ENCODE data around the gene COL25A1.
"Not testable (repeated sequence)": the region's sequence is repeated elsewhere in the genome, so short reads cannot be mapped to it uniquely, and the experiment has no call there.

The COL25A1 gene

DNA sequence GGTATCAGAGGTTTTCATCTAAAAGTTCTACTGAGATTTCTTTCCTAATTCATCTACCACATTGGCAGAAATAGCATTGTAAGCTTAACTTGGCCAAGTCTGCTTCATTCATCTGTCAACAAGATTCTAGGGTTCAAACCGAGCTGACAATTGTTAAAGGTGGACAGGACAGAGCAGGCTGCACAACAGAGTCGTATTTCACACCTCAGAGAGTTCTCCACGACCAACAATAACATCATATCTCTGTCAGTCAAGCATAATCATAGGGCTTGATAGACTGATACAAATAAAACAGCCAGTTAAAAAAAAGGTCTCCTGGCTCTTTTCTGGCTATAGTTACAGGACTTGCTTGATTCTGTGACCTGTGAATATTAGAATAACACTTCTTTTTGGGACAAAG lies 259.2 kb downstream of the COL25A1 start:
- no peak for DNase-seq

GRCh38 chr4:109041463-109042360 lies 260.7 kb downstream of the COL25A1 start:
- DNase-seq: no peak

DNA sequence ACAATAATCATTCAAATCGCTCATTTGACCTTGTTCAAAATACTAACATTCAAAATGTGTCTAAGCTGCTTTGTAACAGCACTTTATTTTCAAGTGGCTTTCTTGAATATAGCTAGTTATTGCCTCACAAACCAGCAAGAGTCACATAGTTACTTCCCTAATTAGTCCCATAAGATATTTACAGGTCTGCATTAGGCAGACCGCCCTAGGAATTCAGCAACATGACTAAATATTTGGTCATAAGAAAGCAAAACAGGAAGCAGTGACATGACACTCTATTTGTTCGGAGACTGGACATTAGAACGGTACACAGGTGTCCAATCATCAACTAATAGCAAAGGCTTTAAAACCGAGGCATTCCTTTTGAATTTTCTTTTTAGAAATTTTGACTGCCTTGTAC lies 262.0 kb downstream of the COL25A1 start:
- no peak for DNase-seq

- DNase-seq: no peak
Measured at GRCh38 chr4:109037026-109037425, 265.4 kb downstream of the COL25A1 start.

DNA sequence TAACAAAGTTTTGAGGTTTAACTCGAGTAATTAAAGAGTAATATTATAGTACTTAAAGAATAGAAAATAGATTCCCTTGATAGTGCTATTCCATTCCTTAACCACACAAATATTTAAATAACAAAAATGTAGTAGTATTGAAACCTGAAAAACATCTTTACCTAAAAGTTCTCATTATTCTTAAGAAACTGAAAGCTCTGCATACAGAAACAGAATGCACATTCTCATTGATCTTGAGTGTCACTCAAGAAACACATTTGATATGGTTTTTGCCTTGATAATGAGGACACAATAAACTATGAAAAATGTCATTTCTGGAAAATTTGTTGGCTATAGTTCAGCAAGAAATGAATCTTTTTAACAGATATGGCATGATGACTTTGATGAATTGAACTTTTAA lies 268.5 kb downstream of the COL25A1 start:
- DNase-seq: no peak

DNA sequence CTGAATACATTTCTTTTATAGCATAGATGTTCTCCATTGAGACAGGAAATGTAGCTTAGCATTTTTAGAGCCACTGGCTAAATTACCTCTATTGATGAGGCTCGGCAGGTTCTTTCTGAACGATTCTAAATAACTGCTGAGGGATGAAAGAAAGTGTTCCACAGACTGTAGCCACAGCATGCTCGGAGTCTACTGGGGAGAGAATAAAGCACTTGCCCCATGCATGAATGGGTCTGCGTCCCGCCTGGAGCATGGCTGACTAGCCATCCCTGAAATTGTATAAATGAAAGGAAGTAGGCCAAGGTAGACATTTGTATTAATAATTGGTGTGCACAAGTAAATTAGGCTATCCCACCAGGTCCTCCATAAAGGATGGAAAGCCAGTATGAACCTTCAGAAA lies 269.8 kb downstream of the COL25A1 start:
- no peak for DNase-seq

- DNase-seq: no peak
Measured at GRCh38 chr4:109029987-109030386, 272.5 kb downstream of the COL25A1 start.

GRCh38 chr4:109027016-109027500 lies 275.4 kb downstream of the COL25A1 start:
- no peak for DNase-seq

DNA sequence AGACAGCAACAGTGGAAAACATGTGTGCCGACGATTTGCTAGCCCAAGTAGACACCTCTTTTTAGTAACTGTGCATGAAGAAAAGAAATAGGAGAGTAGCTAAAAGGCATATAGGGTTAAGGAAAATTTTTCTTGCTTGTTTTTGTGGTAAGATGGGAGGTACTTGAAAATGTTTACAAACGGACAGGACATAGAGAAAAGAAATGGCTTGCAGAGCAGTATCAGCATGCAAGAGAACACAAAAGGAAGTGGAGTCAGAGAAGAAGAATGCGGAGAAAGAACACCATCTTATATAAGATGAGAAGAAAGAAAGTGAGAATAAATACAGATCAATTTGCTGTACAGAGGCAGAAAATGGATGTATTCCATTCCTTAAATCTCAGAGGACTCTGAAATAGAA lies 275.9 kb downstream of the COL25A1 start:
- no peak for DNase-seq

- DNase-seq: no peak
Measured at GRCh38 chr4:109025471-109026076, 276.9 kb downstream of the COL25A1 start.

GRCh38 chr4:109022961-109023360 lies 279.5 kb downstream of the COL25A1 start:
- DNase-seq: no peak

- not testable (repeated sequence) for DNase-seq
Measured at GRCh38 chr4:109021630-109022029, 280.8 kb downstream of the COL25A1 start.

GRCh38 chr4:109020861-109021260 lies 281.6 kb downstream of the COL25A1 start:
- DNase-seq: no peak

DNA sequence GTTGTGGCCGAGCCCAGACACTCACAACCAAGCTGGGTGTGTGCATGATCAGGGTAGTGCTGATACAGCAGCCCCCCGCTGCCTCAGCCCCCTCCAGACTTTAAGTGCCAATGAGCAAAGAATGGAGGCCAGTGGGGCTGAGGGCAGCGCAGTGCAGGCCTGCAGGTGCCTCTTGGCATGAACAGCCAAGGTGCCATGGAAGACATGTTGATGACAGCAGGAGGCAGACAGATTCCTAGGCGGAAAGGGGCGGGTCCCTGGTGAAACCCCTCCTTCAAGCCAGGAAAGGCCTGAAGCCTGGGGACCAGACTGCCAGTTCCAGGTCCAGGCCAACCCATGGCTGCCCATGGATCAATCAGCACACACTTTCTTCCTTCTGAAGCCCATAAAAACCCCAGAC lies 286.3 kb downstream of the COL25A1 start:
- DNase-seq: no peak

DNA sequence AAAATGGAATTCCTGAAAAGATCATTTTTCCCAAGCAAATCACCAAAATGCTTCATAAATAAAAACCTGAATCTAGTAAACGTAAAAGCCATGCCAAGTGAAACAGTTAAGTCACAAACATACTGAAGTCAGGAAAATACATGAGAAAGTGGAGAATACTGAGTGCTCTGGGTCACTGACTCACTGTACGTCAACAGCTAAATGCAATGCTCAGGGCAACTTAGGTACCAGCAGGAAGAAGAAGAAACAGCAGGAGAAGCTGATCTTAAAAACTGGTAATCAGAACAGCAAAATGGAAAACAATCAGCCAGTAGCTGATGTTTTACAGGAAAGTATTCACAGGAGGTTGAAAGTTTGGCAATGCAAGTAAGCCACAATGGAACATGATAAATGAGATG lies 287.0 kb downstream of the COL25A1 start:
- DNase-seq: no peak

DNA sequence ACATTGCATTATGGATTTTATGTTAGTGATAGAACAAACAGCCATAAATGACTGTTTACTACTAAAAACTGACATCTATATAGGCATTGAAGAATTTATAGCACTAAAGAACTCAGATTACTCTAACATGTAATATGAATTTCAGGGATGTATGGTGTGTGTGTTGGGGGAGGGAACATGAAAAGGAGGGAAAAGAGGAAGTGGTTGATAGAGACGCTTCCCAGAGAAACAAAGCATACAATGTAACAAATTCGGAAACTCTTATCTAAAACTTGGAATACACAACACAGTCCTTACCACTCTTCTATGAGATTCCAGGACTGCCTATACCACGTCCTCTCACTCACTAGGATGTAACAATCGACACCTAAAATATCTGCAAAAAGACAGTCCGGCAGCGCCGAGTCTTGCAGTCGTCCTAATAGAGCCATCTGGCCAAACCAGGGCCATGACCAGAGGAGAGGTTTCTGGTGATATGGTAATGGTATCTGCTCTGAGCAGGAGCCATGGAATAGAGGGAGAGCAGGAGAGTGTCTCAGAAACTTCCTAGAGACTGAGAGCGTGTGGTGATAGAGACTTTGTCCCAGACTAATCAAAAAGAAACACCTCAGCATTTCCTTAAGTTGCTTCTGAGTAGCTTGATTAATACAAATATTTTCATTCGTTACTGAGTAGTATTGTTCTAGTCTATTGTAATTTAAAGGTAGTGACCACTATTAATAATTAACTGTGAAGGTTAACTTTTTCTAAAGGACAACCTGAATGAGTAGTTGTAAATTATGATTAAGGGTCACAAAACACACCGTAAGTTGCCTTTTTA lies 287.7 kb downstream of the COL25A1 start:
- DNase-seq: no peak

DNA sequence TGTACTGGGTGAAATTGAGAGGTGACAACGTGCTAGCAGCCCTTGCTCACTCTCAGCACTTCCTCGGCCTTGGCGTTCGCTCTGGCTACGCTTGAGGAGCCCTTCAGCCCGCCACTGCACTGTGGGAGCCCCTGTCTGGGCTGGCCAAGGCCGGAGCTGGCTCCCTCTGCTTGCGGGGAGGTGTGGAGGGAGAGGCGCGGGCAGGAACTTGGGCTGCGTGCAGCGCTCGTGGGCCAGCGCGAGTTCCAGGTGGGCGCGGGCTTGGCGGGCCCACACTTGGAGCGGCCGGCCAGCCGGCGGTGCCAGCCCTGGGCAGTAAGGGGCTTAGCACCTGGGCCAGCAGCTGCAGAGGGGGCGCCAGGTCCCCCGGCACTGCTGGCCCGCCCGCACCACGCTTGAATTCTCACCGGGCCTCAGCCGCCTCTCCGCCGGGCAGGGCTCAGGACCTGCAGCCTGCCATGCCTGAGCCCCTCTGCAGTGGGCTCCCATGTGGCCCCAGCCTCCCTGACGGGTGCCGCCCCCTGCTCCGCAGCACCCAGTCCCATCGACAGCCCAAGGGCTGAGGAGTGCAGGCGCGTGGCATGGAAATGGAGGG lies 290.1 kb downstream of the COL25A1 start:
- DNase-seq: no peak

GRCh38 chr4:109011241-109012026 lies 291.0 kb downstream of the COL25A1 start:
- no peak for DNase-seq

DNA sequence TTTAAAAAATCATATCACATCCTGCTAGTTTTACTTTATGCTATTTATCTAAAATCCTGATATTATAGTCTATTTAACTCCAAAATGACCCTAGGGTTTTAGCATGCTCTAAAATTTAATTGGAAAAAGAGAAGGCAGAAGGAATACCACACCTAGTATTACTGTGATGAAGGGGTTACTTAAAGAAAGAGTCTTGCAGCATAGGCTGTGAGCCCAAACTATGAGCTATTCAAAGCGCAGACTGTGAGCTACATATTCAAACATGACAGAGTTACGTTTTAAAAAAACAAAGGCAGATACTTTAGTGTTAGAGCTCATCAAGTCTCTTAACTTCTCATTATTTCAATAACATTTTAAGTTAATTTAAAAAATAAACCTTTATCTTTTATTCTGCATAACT lies 291.9 kb downstream of the COL25A1 start:
- DNase-seq: no peak

DNA sequence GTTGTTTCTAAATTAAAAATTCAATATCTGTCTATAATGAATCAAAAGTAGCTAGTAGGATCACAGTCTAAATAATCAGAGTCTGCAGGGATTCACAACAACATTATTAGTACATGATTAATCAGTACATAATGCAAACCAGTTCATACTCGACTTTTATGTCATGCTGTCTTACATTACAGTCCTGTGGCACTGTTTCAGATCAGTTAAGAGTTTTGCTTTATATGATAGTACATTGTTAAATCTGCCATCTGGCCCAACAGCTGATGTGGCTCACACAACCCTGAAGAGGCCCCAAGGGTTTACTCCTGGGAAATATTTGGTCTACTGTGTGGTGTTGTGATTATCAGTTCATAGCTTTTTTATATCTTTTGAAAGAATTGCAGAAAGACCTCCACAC lies 292.5 kb downstream of the COL25A1 start:
- DNase-seq: no peak

DNA sequence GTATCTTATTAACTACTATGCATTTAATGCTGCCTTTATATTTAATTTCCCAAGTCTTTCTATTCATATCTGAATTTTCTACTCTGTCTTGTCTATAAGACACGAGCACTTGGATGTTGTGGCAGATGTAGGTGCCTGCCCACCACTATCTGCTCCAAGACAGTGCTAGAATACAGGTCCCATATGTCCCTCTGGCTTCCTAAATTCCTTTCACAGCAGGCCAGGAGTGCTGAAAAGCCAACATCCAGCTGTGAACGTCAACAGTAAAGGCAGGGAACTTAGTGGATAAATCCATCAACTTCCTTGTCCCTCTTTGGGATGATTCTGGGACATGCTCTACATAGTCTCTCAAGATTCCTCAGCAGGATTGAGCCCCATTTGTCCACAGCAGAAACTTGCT lies 294.5 kb downstream of the COL25A1 start:
- no peak for DNase-seq

GRCh38 chr4:109005523-109005922 lies 296.9 kb downstream of the COL25A1 start:
- no peak for DNase-seq
